DOHH2 (cell line): ENCODE measurements around the gene CHRNB2.
A peak's percentile ranks its signal among the peaks of the same experiment; 100 is the strongest.

Experiments used
- H3F3A ChIP-seq: fragments of 200-600 bp; sonication (generic), shearing (Covaris generic); 2 replicates; pipeline ENCODE4 v1.6.0; 2016; ENCODE audit warnings: antibody characterized with exemption, mild to moderate bottlenecking; ENCODE audit not compliant: control insufficient read depth, insufficient read depth
- H3K27ac ChIP-seq: fragments of 200-600 bp; sonication (generic); 2 replicates; pipeline ENCODE4 v1.5.1; 2014; ENCODE audit warnings: low read depth, mild to moderate bottlenecking, low read length, moderate library complexity
- H3K27me3 ChIP-seq: fragments of 200-600 bp; sonication (generic); 2 replicates; pipeline ENCODE4 v1.6.1; 2014; ENCODE audit warnings: mild to moderate bottlenecking, low read length, mixed read lengths; ENCODE audit not compliant: control insufficient read depth
- H3K36me3 ChIP-seq: fragments of 200-600 bp; sonication (generic); 2 replicates; pipeline ENCODE4 v1.6.1; 2014; ENCODE audit warnings: mild to moderate bottlenecking, low read length, moderate library complexity, mixed read lengths; ENCODE audit not compliant: control insufficient read depth
- H3K4me1 ChIP-seq: fragments of 200-600 bp; sonication (generic); 2 replicates; pipeline ENCODE4 v1.6.1; 2014; ENCODE audit warnings: mild to moderate bottlenecking, low read length, mixed read lengths; ENCODE audit not compliant: control insufficient read depth
- H3K4me2 ChIP-seq: fragments of 200-600 bp; sonication (generic); 2 replicates; pipeline ENCODE4 v1.6.0; 2014; ENCODE audit warnings: mild to moderate bottlenecking, low read length, moderate library complexity
- H3K4me3 ChIP-seq: fragments of 200-600 bp; sonication (generic); 2 replicates; pipeline ENCODE4 v1.5.1; 2014; ENCODE audit warnings: mild to moderate bottlenecking, low read length, mixed read lengths
- H3K79me2 ChIP-seq: fragments of 200-600 bp; sonication (generic); 2 replicates; pipeline ENCODE4 v1.6.1; 2014; ENCODE audit warnings: mild to moderate bottlenecking, low read length, mixed read lengths; ENCODE audit not compliant: control insufficient read depth
- H3K9me2 ChIP-seq: fragments of 200-600 bp; sonication (generic); replicated peaks from 2 replicates; pipeline ENCODE4 v1.6.1; 2014; ENCODE audit warnings: mild to moderate bottlenecking, low read length, mixed read lengths; ENCODE audit not compliant: control insufficient read depth
- H3K9me3 ChIP-seq: fragments of 200-600 bp; sonication (generic); 2 replicates; pipeline ENCODE4 v1.6.1; 2014; ENCODE audit warnings: antibody characterized with exemption, low read length, mixed read lengths; ENCODE audit not compliant: control insufficient read depth, insufficient read depth
- H4K20me1 ChIP-seq: fragments of 200-600 bp; sonication (generic); 2 replicates; pipeline ENCODE4 v1.6.0; 2014; ENCODE audit warnings: low read depth, mild to moderate bottlenecking, antibody characterized with exemption, low read length, moderate library complexity; ENCODE audit not compliant: control insufficient read depth, insufficient read depth
- CTCF ChIP-seq: fragments of 200-600 bp; sonication (generic); IDR thresholded peaks from one replicate; pipeline ENCODE4 v1.5.1; 2014; ENCODE audit warnings: antibody characterized with exemption, mild to moderate bottlenecking, low read depth, low read length; ENCODE audit not compliant: poor library complexity, severe bottlenecking
- EZH2phosphoT487 ChIP-seq: fragments of 200-600 bp; sonication (generic); IDR thresholded peaks from 2 replicates; pipeline ENCODE4 v1.6.1; 2017; ENCODE audit warnings: borderline replicate concordance, mild to moderate bottlenecking, antibody characterized with exemption, low read length, moderate library complexity, mixed read lengths

The CHRNB2 gene

DNA sequence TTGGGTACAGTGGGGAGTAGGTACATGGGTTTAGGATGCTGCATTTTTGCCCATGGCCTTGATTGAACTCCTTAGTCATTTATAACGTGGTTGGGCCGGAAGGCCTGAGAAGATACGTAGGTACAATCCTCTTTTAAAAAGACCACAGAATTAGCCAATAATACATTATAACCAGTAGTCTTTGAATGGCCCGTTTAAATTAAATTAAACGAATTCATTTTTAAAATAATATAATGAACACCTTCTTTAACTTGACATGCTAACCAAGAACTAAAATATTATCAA lies 60.5 kb downstream of the CHRNB2 start:
- Histone ChIP-seq H3F3A (peaks cover 5% of the 10 kb centered on the region; the same call in 1 of the 2 replicates), H3K27ac (peak overlapping the region; percentile 47), H3K9me3 (no peaks in the 10 kb centered on the region), H3K27me3 (peaks cover 8% of the 10 kb centered on the region), H4K20me1 (peaks cover 8% of the 10 kb centered on the region; the same call in 1 of the 2 replicates), H3K79me2 (peaks cover 50% of the 10 kb centered on the region), H3K36me3 (peaks cover 30% of the 10 kb centered on the region), H3K4me1 (peaks cover 32% of the 10 kb centered on the region), H3K9me2 (no peaks in the 10 kb centered on the region), H3K4me2 (peak overlapping the region; percentile 97), H3K4me3 (peak overlapping the region; percentile 99)
- no peak for TF ChIP-seq CTCF
- TF ChIP-seq EZH2phosphoT487: no peak

- Histone ChIP-seq H3K27ac (no peak overlapping the region), H3K9me2 (no peaks in the 10 kb centered on the region), H3K4me1 (peaks cover 26% of the 10 kb centered on the region), H3F3A (peaks cover 5% of the 10 kb centered on the region; the same call in 1 of the 2 replicates), H3K9me3 (no peaks in the 10 kb centered on the region), H3K79me2 (peaks cover 39% of the 10 kb centered on the region), H3K27me3 (peaks cover 8% of the 10 kb centered on the region), H3K36me3 (peaks cover 22% of the 10 kb centered on the region), H4K20me1 (peaks cover 6% of the 10 kb centered on the region; the same call in 1 of the 2 replicates), H3K4me2 (no peak overlapping the region), H3K4me3 (no peak overlapping the region)
- TF ChIP-seq EZH2phosphoT487 (no peak), CTCF (no peak)
Measured at GRCh38 chr1:154629061-154629674, 61.6 kb downstream of the CHRNB2 start.
